Urothelium cell line (cell line): Measurements from ENCODE around the gene PARVB.
"Not testable (repeated sequence)": the region's sequence is repeated elsewhere in the genome, so short reads cannot be mapped to it uniquely, and the experiment has no call there.

Experiments used
- DNase-seq: peaks from one replicate; pipeline ENCODE4 v3.0.0; 2011; ENCODE audit warnings: low spot score, mixed read lengths
- FAIRE-seq: peaks from 2 replicates; lab custom pipeline; 2011; peaks lifted over from hg19 to GRCh38; lab: Jason Lieb, UNC

Gene PARVB

GRCh38 chr22:44100411-44100810 is 76.3 kb downstream of the PARVB start:
- FAIRE-seq: no peak
- no peak for DNase-seq

- DNase-seq: no peak
- FAIRE-seq: no peak
Observed at GRCh38 chr22:44102121-44102520, 78.0 kb downstream of the PARVB start.

GRCh38 chr22:44102856-44103255 is 78.8 kb downstream of the PARVB start:
- FAIRE-seq: no peak
- DNase-seq: no peak

GRCh38 chr22:44103735-44104480 is 79.8 kb downstream of the PARVB start:
- FAIRE-seq (no peak), DNase-seq (no peak)

- DNase-seq (no peak), FAIRE-seq (no peak)
Observed at GRCh38 chr22:44107340-44107739, 83.2 kb downstream of the PARVB start.

- FAIRE-seq: no peak
- no peak for DNase-seq
Observed at GRCh38 chr22:44108076-44108475, 84.0 kb downstream of the PARVB start.

GRCh38 chr22:44108806-44109385 is 84.8 kb downstream of the PARVB start:
- FAIRE-seq (no peak), DNase-seq (no peak)

- DNase-seq (no peak), FAIRE-seq (no peak)
Observed at GRCh38 chr22:44109416-44109815, 85.3 kb downstream of the PARVB start.

- not testable (repeated sequence) for FAIRE-seq, DNase-seq
Observed at GRCh38 chr22:44110656-44111055, 86.6 kb downstream of the PARVB start.

GRCh38 chr22:44111562-44112155 is 87.6 kb downstream of the PARVB start:
- DNase-seq (no peak), FAIRE-seq (no peak)

- no peak for DNase-seq
- FAIRE-seq: no peak
Observed at GRCh38 chr22:44112191-44112590, 88.1 kb downstream of the PARVB start.

- DNase-seq (no peak), FAIRE-seq (no peak)
Observed at GRCh38 chr22:44116331-44116730, 92.2 kb downstream of the PARVB start.

- no peak for FAIRE-seq
Observed at GRCh38 chr22:44116755-44117684, 92.9 kb downstream of the PARVB start.

GRCh38 chr22:44117746-44118145 is 93.6 kb downstream of the PARVB start:
- FAIRE-seq (no peak), DNase-seq (no peak)

More at GRCh38 chr22:44116755-44117684, 92.9 kb downstream of the PARVB start:
- DNase-seq: no peak

- DNase-seq: no peak
- FAIRE-seq: no peak
Observed at GRCh38 chr22:44118645-44119315, 94.7 kb downstream of the PARVB start.

- DNase-seq: no peak
- FAIRE-seq: no peak
Observed at GRCh38 chr22:44119669-44120313, 95.7 kb downstream of the PARVB start.

- FAIRE-seq: no peak
- no peak for DNase-seq
Observed at GRCh38 chr22:44120314-44120704, 96.2 kb downstream of the PARVB start.

- DNase-seq (no peak), FAIRE-seq (no peak)
Observed at GRCh38 chr22:44125421-44125820, 101.3 kb downstream of the PARVB start.

GRCh38 chr22:44126807-44127206 is 102.7 kb downstream of the PARVB start:
- DNase-seq (no peak), FAIRE-seq (no peak)

- DNase-seq (no peak), FAIRE-seq (no peak)
Observed at GRCh38 chr22:44127356-44127755, 103.3 kb downstream of the PARVB start.
